ENCODE measurements around the gene SPDEF.

Gene SPDEF

GRCh38 chr6:34562350-34562749, 6.2 kb upstream of the SPDEF start:
- no peak for DNase-seq

- DNase-seq: no peak
These were observed 5.0 kb upstream of the SPDEF start for GRCh38 chr6:34561227-34561530.

- no peak for DNase-seq
These were observed 4.5 kb upstream of the SPDEF start for GRCh38 chr6:34560366-34561226.

GRCh38 chr6:34559651-34560365, 3.7 kb upstream of the SPDEF start:
- no peak for DNase-seq

- DNase-seq: no peak
These were observed 2.1 kb upstream of the SPDEF start for GRCh38 chr6:34558172-34558714.

GRCh38 chr6:34557228-34557627, 1.1 kb upstream of the SPDEF start:
- no peak for DNase-seq

- DNase-seq: no peak
These were observed 364 bp upstream of the SPDEF start for GRCh38 chr6:34556493-34556892.

- no peak for DNase-seq
These were observed 801 bp downstream of the SPDEF start for GRCh38 chr6:34555328-34555727.

- DNase-seq: no peak
These were observed 1.2 kb downstream of the SPDEF start for GRCh38 chr6:34555007-34555322.

GRCh38 chr6:34554291-34555006, 1.7 kb downstream of the SPDEF start:
- DNase-seq: no peak

GRCh38 chr6:34553750-34554149, 2.4 kb downstream of the SPDEF start:
- no peak for DNase-seq

- DNase-seq: no peak
These were observed 3.0 kb downstream of the SPDEF start for GRCh38 chr6:34553146-34553545.

GRCh38 chr6:34552620-34553019, 3.5 kb downstream of the SPDEF start:
- no peak for DNase-seq

GRCh38 chr6:34551720-34552119, 4.4 kb downstream of the SPDEF start:
- no peak for DNase-seq

GRCh38 chr6:34549804-34550202, 6.3 kb downstream of the SPDEF start:
- DNase-seq: no peak

GRCh38 chr6:34549026-34549803, 6.9 kb downstream of the SPDEF start:
- no peak for DNase-seq

- no peak for DNase-seq
These were observed 8.2 kb downstream of the SPDEF start for GRCh38 chr6:34547701-34548644.

- no peak for DNase-seq
These were observed 9.4 kb downstream of the SPDEF start for GRCh38 chr6:34546551-34547321.

GRCh38 chr6:34544776-34545471, 11.2 kb downstream of the SPDEF start:
- DNase-seq: no peak

- DNase-seq: no peak
These were observed 12.0 kb downstream of the SPDEF start for GRCh38 chr6:34544052-34544604.
